Activated CD8-positive, alpha-beta memory T cell treated with anti-CD3 and anti-CD28 coated beads, Interleukin-2, amount 50 U/mL, for 1 hour (primary cell): ENCODE results near the gene TNFRSF12A.
A peak's percentile ranks its signal among the peaks of the same experiment; 100 is the strongest.
"Not testable (repeated sequence)": the region's sequence is repeated elsewhere in the genome, so short reads cannot be mapped to it uniquely, and the experiment has no call there.

Experiments used
- DNase-seq: peaks from one replicate; pipeline ENCODE4 v3.0.0-alpha.2; 2020; ENCODE audit errors: extremely low read depth

TNFRSF12A gene

DNA sequence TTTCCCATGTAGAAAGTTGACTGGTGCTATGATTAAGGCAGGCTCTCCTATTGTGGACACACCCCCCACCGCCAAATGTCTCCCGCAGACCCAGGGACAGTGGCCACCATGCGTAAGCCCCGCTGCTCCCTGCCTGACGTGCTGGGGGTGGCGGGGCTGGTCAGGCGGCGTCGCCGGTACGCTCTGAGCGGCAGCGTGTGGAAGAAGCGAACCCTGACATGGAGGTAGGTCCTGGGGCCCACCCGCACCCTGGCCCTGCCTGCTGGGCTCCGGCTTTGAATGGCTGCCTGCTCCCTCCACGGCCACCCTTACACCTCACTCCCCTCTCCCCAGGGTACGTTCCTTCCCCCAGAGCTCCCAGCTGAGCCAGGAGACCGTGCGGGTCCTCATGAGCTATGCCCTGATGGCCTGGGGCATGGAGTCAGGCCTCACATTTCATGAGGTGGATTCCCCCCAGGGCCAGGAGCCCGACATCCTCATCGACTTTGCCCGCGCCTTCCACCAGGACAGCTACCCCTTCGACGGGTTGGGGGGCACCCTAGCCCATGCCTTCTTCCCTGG is 29.8 kb downstream of the TNFRSF12A start:
- DNase-seq, result no peak

DNA sequence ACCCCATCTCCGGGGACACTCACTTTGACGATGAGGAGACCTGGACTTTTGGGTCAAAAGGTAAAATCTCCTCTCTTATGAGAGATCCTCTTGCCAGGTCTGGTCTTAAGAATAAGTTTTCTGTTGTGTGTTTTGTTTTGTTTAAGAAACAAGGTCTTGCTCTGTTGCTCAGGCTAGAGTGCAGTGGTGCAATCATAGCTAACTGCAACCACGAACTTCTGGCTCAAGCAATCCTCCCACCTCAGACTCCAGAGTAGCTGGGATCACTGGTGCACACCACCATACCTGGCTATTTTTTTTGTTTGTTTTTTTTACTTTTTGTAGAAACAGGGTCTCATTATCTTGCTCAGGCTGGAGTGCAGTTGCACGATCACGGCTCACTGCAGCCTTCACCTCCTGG is 30.3 kb downstream of the TNFRSF12A start:
- no peak for DNase-seq

DNA sequence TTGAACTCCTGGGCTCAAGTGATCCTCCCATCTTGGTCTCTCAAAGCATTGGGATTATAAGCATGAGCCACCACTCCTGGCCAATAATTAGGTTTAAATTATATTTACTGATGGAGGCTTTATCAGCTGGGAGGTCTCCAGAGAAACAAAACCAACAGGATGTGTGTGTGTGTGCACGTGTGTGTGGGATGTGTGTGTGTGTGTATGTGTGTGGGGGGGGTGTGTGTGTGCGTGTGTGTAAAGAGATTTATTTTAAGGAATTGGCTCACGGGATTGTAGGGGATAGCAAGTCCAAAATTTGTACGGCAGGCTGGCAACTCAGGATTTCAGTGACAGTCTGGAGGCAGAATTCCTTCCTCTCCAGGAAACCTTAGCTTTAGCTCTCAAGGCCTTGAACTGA is 30.8 kb downstream of the TNFRSF12A start:
- DNase-seq, result no peak

DNA sequence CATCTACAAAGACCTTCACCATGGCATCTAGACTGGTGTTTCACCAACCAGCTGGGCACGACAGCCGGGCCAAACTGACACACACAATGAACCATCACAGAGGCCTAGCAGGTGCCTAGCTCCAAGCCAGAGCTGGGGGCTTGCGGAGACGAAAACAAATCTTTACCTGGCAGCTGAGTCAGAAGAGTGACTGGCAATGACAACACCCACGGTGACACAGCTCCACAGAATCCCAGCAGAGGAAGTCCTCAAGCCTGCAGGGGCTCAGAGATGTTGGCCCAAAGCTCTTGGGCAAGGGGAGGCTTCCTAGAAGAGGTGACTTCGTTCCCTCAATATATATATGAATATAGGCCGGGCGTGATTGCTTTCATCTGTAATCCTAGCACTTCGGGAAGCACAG is 31.3 kb downstream of the TNFRSF12A start:
- DNase-seq, result no peak

DNA sequence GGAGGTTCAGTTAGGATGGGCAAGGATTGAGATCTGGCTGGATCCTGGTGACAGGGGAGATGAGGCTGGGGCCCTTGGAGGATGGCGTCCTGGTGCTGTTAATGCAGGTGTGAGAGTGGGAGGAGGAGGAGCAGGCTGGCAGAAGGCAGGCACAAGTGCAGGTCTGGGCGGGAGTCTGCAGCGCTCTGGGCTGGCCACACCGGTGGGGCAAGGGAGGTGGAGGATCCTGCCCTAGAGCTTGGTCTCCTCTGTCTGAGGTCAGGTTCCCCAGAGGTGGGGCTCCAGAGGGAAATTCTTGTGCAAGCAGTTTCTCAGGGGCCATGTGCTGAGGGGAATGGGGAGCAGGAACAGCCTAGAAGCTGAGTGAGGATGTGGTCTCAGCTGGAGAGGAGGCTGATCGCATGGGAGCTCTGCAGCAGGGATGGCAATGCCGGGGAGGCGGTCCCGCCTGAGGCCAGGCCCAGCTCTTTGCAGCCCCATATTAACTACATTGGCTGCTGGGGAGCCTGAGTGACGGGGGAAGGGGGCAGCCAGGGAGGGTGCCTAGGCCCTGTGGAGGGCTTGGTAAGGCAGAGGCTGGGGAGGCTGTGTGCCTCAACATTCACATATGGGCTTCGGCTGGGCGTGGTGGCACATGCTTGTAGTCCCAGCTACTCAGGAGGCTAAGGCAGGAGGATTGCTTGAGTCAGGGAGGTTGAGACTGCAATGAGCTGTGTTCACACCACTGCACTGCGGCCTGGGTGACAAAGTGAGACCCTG is 32.6 kb downstream of the TNFRSF12A start:
- not testable (repeated sequence) for DNase-seq

DNA sequence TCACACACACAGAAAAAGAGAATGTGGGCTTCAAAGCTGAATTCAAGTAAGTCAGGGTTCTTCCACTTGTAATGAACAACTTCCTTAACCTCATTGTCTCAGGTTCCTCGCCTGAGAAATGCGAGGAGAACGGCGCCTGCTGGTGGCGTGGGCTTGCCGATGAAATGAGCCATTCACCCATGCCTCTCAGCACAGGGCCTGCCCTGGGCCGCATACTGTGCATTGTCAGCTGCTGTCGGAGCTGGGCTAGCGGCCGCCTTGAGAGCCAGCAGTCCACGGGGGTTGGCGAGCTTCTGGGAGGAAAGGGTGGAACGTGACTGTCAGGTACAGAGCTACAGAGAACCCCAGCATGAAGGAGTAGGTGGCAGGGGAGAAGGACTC is 33.2 kb downstream of the TNFRSF12A start:
- DNase-seq, result not testable (repeated sequence)

DNA sequence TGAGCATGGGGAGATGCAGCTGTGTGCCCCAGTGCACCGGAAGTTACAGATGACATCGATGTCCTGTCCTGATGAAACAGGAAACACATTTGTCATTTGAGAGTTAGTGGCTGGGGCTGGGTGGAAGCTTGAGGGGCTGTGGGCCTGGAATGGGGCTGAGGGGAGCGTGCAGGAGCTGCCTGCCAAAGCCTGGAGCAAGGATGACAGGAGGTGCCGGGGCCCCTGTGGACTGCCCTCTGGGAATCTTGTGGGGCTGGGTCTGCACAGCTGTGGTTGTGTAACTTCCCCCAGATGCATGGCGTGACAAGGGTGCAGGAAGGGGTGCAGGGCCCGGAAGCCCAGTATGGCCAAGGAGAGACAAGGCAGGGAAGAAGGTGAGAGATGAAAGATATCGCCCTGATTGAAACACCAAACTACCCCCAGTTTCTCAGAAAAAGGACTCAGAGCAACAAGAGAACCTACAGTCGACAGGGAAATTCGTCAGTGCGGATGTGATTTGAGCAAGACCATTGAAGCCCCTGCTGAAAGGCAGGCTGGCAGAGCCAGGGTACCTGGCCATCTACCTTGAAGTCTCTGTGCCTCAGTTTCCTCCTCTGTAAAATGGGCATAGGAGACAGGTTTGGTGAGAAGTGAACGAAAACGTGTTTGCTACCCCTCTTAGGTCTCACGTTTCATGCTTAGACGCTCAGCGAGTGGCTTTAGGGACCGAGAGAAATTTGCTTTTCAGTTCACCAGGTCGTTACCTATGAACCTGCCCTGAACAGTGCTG is 35.0 kb downstream of the TNFRSF12A start:
- no peak for DNase-seq

DNA sequence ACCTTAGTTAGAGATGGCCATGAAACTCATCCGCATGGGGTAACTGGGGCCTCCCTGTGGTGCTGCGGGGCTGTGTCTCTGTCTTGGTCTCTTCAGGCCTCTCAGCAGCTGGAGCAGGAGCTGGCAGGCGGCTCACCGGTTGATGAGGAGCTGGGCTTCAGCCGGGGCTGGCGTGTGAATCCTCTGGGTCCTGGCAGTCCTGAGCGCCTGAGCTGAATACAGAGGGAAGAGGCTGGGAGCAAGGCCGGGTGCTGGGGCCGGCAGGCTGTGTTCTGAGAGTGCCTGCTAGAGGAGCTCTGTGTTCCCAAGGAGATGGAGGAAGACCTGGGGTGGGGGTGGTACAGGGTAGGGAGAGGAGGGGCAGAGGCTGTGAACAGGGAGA is 35.6 kb downstream of the TNFRSF12A start:
- DNase-seq, result not testable (repeated sequence)

DNA sequence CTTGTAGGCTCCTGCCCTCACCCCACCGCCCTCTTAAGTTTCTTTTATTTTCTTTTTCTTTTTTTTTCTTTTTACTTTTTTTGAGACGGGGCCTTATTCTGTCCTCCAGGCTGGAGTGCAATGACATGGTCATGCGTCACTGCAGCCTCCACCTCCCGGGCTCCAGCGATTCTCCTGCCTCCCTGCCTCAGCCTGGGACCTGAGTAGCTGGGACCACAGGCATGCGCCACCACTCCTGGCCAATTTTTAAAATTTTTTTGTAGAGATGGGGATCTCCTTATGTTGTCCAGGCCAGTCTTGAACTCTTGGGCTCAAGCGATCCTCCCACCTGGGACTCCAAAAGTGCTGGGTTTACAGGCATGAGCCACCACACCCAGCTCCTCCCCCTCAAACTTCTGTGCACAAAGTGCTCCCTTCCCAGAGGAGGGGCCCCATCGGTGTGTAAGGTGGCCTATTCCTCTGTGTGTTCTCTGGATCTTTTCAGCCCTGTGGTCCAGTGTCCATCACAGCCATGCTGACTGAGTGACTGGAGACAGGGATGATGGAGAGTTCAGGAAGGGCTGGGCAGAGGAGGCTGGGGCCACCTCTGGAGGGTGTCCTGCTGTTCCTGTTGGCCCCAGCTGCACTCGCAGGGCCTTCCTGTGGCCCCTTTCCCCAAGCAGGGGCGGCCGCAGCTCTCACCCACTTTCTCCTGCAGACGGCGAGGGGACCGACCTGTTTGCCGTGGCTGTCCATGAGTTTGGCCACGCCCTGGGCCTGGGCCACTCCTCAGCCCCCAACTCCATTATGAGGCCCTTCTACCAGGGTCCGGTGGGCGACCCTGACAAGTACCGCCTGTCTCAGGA is 36.4 kb downstream of the TNFRSF12A start:
- DNase-seq, result no peak

DNA sequence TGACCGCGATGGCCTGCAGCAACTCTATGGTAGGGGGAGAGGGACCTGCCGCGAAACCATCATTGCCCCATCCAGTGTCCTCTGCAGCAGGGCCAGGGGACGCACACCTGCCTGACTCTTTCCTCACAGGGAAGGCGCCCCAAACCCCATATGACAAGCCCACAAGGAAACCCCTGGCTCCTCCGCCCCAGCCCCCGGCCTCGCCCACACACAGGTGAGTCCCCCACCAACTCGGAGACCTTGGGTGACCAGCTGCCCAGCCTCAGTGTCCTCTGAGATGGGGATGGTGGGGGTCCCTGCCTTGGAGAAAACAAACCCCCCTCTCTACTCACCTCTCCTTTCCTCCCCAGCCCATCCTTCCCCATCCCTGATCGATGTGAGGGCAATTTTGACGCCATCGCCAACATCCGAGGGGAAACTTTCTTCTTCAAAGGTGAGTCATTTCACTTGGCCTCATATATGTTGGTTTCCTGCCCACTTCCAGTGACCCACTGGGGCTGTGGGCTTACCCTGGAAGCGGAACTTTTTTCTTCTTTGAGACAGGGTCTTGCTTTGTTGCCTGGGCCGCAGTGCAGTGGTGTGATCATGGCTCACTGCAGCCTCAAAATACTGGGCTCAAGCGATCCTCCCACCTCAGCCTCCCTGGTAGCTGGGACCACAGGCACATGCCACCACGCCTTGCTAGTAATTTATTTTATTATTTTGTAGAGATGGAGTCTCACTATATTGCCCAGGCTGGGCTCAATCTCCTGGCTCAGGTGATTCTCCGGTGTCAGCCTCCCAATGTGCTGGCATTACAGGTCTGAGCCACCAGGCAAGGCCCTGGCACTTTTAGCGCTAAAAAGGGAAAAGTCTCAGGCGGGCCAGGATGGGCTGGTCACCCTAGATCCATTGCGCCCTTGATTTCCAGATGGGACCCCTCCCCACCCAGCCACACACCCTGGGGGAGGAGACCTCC is 37.3 kb downstream of the TNFRSF12A start:
- no peak for DNase-seq

DNA sequence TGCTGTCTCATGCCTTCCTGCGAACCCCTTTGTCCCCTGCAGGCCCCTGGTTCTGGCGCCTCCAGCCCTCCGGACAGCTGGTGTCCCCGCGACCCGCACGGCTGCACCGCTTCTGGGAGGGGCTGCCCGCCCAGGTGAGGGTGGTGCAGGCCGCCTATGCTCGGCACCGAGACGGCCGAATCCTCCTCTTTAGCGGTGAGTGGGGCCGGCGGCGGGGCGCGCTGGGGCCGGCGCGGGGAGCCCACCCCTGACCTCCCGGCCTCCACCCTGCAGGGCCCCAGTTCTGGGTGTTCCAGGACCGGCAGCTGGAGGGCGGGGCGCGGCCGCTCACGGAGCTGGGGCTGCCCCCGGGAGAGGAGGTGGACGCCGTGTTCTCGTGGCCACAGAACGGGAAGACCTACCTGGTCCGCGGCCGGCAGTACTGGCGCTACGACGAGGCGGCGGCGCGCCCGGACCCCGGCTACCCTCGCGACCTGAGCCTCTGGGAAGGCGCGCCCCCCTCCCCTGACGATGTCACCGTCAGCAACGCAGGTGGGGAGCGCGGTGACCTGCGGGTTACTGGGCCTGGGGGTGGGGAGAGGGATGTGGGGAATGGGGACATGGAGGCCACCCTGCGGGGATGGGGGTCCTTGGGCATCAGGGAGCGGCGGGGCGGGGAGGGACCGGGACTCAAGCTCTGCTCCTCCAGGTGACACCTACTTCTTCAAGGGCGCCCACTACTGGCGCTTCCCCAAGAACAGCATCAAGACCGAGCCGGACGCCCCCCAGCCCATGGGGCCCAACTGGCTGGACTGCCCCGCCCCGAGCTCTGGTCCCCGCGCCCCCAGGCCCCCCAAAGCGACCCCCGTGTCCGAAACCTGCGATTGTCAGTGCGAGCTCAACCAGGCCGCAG is 38.2 kb downstream of the TNFRSF12A start:
- DNase-seq, result no peak

DNA sequence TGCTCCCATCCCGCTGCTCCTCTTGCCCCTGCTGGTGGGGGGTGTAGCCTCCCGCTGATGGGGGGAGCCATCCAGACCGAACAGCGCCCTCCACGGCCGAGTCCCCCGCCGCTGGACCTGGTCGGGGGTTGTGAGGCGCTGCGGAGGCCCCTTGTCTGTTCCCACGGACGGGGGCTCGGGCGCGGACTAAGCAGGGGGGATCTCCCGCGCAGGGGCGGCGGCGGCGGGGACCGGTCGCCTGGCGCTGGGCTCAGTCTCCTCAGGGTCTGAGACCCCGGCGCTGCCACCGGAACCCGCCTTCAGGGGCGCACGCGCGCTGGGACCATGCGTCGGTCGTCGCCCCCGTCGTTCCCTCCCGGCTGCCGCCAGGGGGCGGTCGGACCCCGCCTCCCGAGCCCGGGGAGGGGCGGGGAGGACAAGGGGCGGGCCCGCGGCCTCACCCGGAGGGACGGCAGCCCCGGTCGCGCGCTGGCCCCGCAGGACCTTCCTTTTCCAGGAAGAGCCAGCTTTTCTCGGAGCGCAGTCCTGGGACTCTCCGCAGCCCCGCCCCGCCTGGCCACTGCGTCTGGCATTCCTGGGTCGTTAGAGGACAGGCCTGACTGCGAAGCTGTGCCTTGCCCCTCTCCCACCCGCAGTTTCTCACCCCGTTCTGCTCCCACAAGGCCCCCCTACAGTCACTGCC is 39.0 kb downstream of the TNFRSF12A start:
- DNase-seq, result peak; percentile 45

DNA sequence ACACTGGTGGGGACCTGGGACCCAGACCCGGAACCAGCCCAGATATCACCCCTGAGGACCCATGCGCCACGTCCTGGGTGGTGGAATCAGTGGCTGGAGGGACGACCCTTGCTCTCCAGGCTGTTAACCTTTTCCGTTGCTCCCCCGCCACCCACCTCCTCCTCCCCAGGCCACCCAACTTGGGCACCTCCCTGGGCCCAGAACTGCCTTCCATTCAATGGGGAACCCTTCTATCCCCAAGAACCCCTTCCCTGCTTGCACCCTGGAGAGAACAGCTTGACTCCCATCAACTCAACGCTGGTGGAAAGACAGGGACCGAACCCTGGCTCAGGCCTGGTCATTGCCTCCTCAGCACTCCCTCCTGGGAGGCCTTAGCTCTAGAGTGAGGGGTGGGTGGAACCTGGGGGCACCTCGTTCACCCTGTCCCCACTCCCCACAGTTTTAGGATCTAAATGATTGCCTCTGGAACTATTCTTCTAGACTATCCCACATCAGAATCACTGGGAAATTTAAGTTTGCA is 39.6 kb downstream of the TNFRSF12A start:
- DNase-seq, result no peak

DNA sequence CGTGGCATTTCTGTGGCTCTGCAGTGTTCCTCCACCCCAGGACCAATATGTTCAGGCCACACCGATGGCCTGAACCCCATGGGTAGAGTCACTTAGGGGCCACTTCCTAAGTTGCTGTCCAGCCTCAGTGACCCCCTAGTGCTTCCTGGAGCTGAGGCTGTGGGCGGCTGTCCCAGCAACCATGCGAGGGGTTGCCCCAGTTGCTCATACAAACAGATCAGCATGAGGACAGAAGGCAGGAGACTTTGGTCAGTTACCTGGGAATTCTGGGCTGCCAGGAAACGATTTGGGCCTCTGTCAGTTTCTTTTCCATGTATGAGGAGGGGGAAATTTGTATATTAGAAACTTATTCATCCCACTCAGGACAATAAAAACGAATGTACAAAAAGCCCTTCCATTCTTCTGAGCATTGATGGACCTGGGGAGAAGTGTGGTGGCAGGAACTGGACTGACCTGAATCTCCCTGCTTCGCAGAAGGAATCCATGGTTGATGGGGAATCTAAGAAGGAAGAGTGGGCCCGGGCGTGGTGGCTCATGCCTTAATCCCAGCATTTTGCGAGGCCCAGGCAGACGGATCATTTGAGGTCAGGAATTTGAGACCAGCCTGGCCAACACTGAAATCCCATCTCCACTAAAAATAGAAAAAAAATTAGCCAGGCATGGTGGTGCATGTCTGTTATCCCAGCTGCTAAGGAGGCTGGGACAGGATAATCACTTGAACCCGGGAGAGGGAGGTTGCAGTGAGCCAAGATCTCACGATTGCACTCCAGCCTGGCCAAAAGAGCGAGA is 40.4 kb downstream of the TNFRSF12A start:
- no peak for DNase-seq

DNA sequence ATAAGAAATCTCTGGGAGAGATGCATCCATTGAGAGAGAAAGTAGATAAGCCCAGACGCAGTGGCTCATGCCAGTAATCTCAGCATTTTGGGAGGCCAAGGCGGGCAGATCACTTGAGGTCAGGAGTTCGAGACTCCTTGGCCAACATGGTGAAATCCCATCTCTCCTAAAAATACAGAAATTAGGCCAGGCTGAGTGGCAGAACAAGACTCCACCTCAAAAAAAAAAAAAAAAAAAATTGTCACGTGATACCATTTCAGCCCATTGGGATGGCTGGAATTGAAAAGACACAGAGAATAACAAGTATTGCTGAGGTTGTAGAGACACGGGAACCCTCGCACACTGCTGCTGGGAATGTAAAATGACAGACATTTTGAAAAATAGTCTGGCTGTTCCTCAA is 42.4 kb downstream of the TNFRSF12A start:
- DNase-seq, result no peak

DNA sequence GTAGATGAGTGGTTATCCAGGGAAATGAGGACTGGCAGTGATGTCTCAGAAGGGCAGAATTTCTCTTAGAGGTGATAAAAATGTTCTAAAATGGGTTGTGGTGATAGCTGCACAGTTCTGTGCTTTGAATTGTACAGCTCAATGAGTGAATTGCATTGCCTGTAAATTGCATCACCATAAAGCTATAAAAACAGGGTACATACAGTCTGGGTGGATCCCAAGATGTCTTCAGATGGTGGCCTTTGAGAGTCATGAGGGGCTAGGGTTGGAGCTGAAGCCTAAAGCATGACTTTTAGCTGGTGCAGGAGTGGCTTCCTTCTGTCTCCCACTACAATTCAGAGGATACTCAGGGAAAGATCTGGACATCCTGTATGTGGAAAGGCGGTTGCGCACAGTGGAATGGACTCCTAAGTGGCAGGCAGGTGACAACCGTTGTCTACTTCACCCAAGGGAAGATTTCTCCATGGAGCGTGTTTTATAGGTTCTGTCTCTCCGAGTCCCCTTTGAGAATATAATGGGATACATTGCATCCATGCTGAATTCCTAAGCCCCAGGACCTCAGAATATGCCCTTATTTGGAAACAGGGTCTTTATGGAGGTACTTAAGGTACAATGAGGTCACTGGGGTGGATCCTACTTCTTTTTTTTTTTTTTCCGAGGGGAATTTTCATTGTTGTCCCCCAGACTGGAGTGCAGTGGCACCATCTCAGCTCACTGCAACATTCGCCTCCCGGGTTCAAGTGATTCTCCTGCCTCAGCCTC is 43.6 kb downstream of the TNFRSF12A start:
- DNase-seq, result no peak

DNA sequence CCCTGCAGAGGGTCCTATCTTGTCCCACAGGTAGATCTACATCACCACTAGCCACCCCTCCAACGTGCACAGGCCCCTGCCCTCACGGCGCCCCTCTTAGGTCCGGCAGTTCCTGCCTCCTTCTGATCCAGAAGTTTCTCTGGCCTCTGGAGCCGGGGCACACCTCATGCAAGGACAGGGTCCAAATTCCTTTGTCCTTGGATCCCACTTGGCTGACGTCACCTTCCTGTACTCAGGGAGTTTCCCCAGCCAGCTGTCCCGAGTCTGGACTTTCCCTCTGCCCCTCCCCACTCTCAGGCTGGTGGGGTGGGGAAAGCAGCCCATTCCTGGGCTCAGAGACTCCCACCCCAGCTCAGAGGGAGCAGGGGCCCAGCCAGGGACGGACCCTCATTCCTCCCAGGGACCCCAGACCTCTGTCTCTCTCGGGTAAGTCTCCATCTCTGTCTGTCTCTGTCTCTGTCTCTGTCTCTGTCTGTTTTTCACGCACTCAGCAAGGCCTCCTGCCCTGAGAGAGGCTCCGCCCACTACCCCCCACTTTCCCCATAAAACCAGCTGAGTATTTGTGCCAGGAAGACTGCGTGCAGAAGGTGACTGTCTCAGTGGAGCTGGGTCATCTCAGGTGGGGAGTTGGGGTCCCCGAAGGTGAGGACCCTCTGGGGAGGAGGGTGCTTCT is 45.0 kb downstream of the TNFRSF12A start, which contains the start of gene IL32:
Gene IL32 (plus strand): TSS at position 572 of the 673 bp plus-strand sequence. CDS start 172 bp downstream, outside the sequence.
- DNase-seq, result no peak
